ENCODE data around the gene PHGDH. TPM values are rescaled to one million over a fixed set of nuclear protein-coding genes. Genes with fewer than 3 reads are reported as not detected.
"Not testable (repeated sequence)": the region's sequence is repeated elsewhere in the genome, so short reads cannot be mapped to it uniquely, and the experiment has no call there.

The PHGDH gene
- total RNA-seq, 1 donor from 2014 or later = 12.8 TPM

- no peak for DNase-seq (ENCODE audit: low spot score)
Measured at GRCh38 chr1:119697598-119697997, 14.1 kb upstream of the PHGDH start.

GRCh38 chr1:119700326-119700725, 11.4 kb upstream of the PHGDH start:
- DNase-seq (ENCODE audit: low spot score) = no peak

GRCh38 chr1:119701659-119702058, 10.1 kb upstream of the PHGDH start:
- DNase-seq (ENCODE audit: low spot score) = no peak

GRCh38 chr1:119702384-119702783, 9.3 kb upstream of the PHGDH start:
- no peak for DNase-seq (ENCODE audit: low spot score)

GRCh38 chr1:119703666-119704450, 7.9 kb upstream of the PHGDH start:
- no peak for DNase-seq (ENCODE audit: low spot score)

- not testable (repeated sequence) for DNase-seq (ENCODE audit: low spot score)
Measured at GRCh38 chr1:119706599-119706998, 5.1 kb upstream of the PHGDH start.

GRCh38 chr1:119711356-119711803, 354 bp upstream of the PHGDH start:
- not testable (repeated sequence) for DNase-seq (ENCODE audit: low spot score)

- DNase-seq (ENCODE audit: low spot score) = peak; percentile 44
Measured at GRCh38 chr1:119712342-119713038, 756 bp downstream of the PHGDH start.

- no peak for DNase-seq (ENCODE audit: low spot score)
Measured at GRCh38 chr1:119713039-119713748, 1.5 kb downstream of the PHGDH start.

DNA sequence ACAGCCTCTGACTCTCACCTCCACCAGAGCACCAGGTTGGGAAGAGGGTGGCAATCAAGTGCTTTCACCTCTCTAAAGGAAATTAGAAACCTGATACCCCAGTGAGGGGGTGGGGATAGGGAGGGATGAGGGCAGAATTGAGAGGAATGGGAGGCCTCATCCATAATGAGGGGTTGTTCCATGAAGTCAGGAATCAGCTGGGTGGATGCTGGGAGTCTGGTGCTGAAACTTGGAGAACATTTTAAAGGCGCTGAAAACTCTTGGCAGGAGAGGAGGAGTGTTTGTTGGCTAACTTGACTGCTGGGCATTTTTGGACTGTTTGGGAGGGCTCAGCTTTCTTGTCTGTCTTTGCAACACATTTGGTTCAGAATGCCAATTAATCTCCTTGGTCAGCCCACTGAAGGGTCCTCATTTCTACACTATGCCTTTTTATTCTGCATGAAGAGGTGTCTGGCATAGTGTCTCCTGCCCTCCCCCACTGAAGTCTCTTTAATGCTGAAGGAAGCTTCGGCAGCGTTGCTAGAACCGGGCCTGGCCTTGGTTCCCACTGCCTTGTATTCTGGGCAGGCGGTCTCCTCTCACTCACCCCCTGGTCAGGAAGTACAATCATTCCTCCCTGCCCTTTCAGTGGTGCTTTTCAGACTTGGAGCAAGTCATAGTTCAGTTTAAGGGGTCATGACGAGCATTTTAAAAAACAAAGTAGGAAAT, 2.2 kb downstream of the PHGDH start:
- DNase-seq (ENCODE audit: low spot score) = no peak

GRCh38 chr1:119714583-119714982, 2.8 kb downstream of the PHGDH start:
- DNase-seq (ENCODE audit: low spot score) = no peak

- no peak for DNase-seq (ENCODE audit: low spot score)
Measured at GRCh38 chr1:119715542-119715941, 3.8 kb downstream of the PHGDH start.

- DNase-seq (ENCODE audit: low spot score) = no peak
Measured at GRCh38 chr1:119718409-119718808, 6.7 kb downstream of the PHGDH start.

DNA sequence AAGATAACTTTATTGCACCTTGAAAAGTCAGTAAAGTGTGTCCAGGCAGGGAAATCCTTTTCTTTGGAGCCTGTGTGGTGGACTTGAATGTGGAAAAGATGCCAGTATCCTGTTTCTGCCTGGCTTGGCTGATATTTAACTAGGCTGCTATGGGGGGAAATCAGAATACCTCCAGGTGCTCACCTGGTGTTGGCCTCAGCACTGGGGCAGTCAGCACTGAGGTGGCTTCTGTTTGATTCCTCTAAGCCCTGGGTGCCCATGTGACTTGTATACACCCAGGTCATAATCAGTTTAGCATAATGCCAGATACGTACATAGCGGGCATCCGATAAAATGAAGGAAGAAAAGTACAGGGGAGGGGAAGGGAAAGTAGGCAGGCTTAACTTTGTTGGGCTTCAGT, 7.2 kb downstream of the PHGDH start:
- DNase-seq (ENCODE audit: low spot score) = no peak

- no peak for DNase-seq (ENCODE audit: low spot score)
Measured at GRCh38 chr1:119720866-119721440, 9.2 kb downstream of the PHGDH start.

DNA sequence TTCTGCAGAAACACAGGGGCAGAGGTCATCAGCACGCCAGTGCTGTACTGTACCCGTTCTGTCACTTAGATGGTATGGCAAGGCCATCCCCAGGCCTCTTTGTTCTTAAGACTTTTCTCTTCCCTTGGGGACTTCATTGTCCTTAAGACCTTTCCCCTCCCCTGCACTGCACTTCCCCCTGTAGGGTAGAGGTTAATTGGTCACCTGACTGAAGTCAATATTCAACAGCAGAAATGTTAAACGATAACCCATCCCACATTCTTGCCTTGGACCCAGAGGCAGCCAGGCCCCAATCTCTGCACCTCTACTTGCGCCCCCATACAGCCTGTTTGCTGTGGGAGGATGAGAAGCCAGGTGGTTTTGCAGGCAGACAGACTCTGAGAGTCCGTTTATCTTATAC, 10.2 kb downstream of the PHGDH start:
- DNase-seq (ENCODE audit: low spot score) = no peak

- DNase-seq (ENCODE audit: low spot score) = no peak
Measured at GRCh38 chr1:119724611-119725218, 13.0 kb downstream of the PHGDH start.

- no peak for DNase-seq (ENCODE audit: low spot score)
Measured at GRCh38 chr1:119725626-119726025, 13.9 kb downstream of the PHGDH start.

GRCh38 chr1:119727991-119728390, 16.3 kb downstream of the PHGDH start:
- DNase-seq (ENCODE audit: low spot score) = no peak

DNA sequence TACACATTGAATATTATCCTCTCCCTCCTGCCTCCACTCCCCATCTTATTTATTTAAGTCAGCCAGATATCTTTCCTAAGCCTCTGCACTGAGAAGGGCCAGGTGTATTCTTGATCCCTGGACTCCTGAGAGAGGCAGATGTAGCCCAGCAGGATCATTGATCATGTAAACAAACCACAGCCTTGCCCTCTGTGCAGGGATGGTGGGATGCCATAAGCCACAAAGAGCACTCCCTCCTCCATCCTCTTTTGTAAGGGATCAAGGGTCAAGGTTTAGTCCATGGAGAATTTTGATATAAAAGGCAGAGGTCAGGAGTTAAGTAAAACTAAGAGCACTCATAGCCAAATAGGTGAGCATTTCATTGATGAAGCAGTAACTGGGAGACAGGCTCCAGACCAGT, 17.3 kb downstream of the PHGDH start:
- no peak for DNase-seq (ENCODE audit: low spot score)

GRCh38 chr1:119731060-119731459, 19.3 kb downstream of the PHGDH start:
- DNase-seq (ENCODE audit: low spot score) = no peak
